Prostate gland (tissue), 2 donors: ENCODE measurements around the gene ZNF100. TPM values are rescaled to one million over a fixed set of nuclear protein-coding genes. Genes with fewer than 3 reads are reported as not detected.
"Not testable (repeated sequence)": the region's sequence is repeated elsewhere in the genome, so short reads cannot be mapped to it uniquely, and the experiment has no call there.

Experiments used
- DNase-seq: peaks from one replicate; pipeline ENCODE4 v3.0.0-alpha.2; 2019; ENCODE audit warnings: low spot score
- H3K27ac ChIP-seq, 2 donors: fragments of 200-600 bp; sonication (generic); 2 replicates each; pipeline ENCODE4 v1.5.1; 2017 to 2019
- H3K27me3 ChIP-seq: fragments of 200-600 bp; sonication (generic); replicated peaks from 2 replicates; pipeline ENCODE4 v1.5.1; 2019; ENCODE audit not compliant: insufficient read depth
- H3K36me3 ChIP-seq, 2 donors: fragments of 200-600 bp; sonication (generic); 1 replicate in 1 of 2; 2 replicates in 1 of 2; pipeline versions ENCODE4 v1.5.1 to v1.8.1; 2017 to 2019
- H3K4me1 ChIP-seq: fragments of 200-600 bp; sonication (generic); replicated peaks from 2 replicates; pipeline ENCODE4 v1.5.1; 2019
- H3K4me3 ChIP-seq, 2 donors: fragments of 200-600 bp; sonication (generic); 2 replicates each; pipeline ENCODE4 v1.5.1; 2017 to 2019
- H3K9me3 ChIP-seq: fragments of 200-600 bp; sonication (generic); 2 replicates; pipeline ENCODE4 v1.5.1; 2017
- CTCF ChIP-seq, 4 experiments: fragments of 200-600 bp in 2 of 4; fragments of 450-650 bp in 2 of 4; sonication (generic) in 2 of 4; IDR thresholded peaks; 1 replicate in 3 of 4; 2 replicates in 1 of 4; pipeline ENCODE4 v1.5.1; 2016 to 2019; ENCODE audit warnings: antibody characterized with exemption in 4 of 4, mild to moderate bottlenecking in 2 of 4, moderate library complexity in 2 of 4
- POLR2A ChIP-seq: fragments of 450-650 bp; IDR thresholded peaks from one replicate; pipeline ENCODE4 v1.6.1; 2016; ENCODE audit warnings: antibody characterized with exemption, mild to moderate bottlenecking
- POLR2AphosphoS5 ChIP-seq: sonication (generic); formaldehyde crosslinking; IDR thresholded peaks from one replicate; pipeline ENCODE4 v1.6.1; 2017; ENCODE audit warnings: antibody characterized with exemption
- WGBS: methylation state at CpG from one replicate; pipeline ENCODE4 v1.1.5; 2018; 5-methylcytosine and 5-hydroxymethylcytosine counted together
- intact Hi-C: fragments of 100-400 bp; cut with DNase I; formaldehyde crosslinking; loops from one replicate; pipeline ENCODE4 v1.14.2; 2022
- total RNA-seq, 2 donors: library from RNA; depleted of rRNA; stranded (reverse); fragments of >200 nt; gene quantifications; one replicate each; pipeline ENCODE4 v1.1.0, GENCODE V29; 2016

The ZNF100 gene
- total RNA-seq, 2 donors from 2014 or later: 6.4 to 7.7 TPM

- 95% methylated on average over 24 of the region's 24 CpGs for WGBS
- Histone ChIP-seq H3K27me3 (no peaks in the 10 kb centered on the region), H3K36me3 (no peaks in the 10 kb centered on the region), H3K4me1 (no peaks in the 10 kb centered on the region), H3K4me3 (no peak overlapping the region), H3K9me3 (no peaks in the 10 kb centered on the region), H3K27ac (no peak overlapping the region)
- TF ChIP-seq CTCF (IDR thresholded peaks at IDR 0.05) (no peak), POLR2AphosphoS5 (no peak), POLR2A (no peak)
- intact Hi-C loops: no loop called here
- DNase-seq: no peak
Measured at GRCh38 chr19:21709464-21709863, 57.9 kb downstream of the ZNF100 start.

- WGBS: 98% methylated on average over 27 of the region's 31 CpGs
- H3K27me3 ChIP-seq, H3K4me3 ChIP-seq, H3K4me1 ChIP-seq, DNase-seq, H3K36me3 ChIP-seq, intact Hi-C loops, H3K27ac ChIP-seq, H3K9me3 ChIP-seq: not testable (repeated sequence)
Measured at GRCh38 chr19:21707878-21708277, 59.5 kb downstream of the ZNF100 start.

- Histone ChIP-seq H3K4me3 (no peak overlapping the region), H3K4me1 (no peaks in the 10 kb centered on the region), H3K9me3 (no peaks in the 10 kb centered on the region), H3K27me3 (no peaks in the 10 kb centered on the region), H3K36me3 (no peaks in the 10 kb centered on the region), H3K27ac (no peak overlapping the region)
- TF ChIP-seq CTCF (IDR thresholded peaks at IDR 0.05): no peak
- no peak for TF ChIP-seq POLR2A
- TF ChIP-seq POLR2AphosphoS5: no peak
- WGBS: 94% methylated on average over 4 of the region's 4 CpGs
- DNase-seq: no peak
- intact Hi-C loops: no loop called here
Measured at GRCh38 chr19:21707065-21707464, 60.3 kb downstream of the ZNF100 start.

GRCh38 chr19:21705393-21705792, 62.0 kb downstream of the ZNF100 start:
- no peaks in the 10 kb centered on the region for H3K27me3 ChIP-seq
- H3K4me3 ChIP-seq: no peak overlapping the region
- no peaks in the 10 kb centered on the region for H3K36me3 ChIP-seq
- no peak overlapping the region for H3K27ac ChIP-seq
- TF ChIP-seq POLR2AphosphoS5 (no peak), POLR2A (no peak), CTCF (IDR thresholded peaks at IDR 0.05) (no peak)
- intact Hi-C loops: no loop called here
- H3K9me3 ChIP-seq: no peaks in the 10 kb centered on the region
- H3K4me1 ChIP-seq: no peaks in the 10 kb centered on the region
- 53% methylated on average over 1 of the region's 1 CpG for WGBS
- no peak for DNase-seq

GRCh38 chr19:21704320-21704719, 63.1 kb downstream of the ZNF100 start:
- Histone ChIP-seq H3K9me3 (no peaks in the 10 kb centered on the region), H3K27me3 (no peaks in the 10 kb centered on the region), H3K4me3 (no peak overlapping the region), H3K36me3 (no peaks in the 10 kb centered on the region), H3K27ac (no peak overlapping the region), H3K4me1 (no peaks in the 10 kb centered on the region)
- intact Hi-C loops: no loop called here
- WGBS: 48% methylated on average over 3 of the region's 3 CpGs
- no peak for TF ChIP-seq CTCF (IDR thresholded peaks at IDR 0.05)
- TF ChIP-seq POLR2A: no peak
- no peak for TF ChIP-seq POLR2AphosphoS5
- DNase-seq: no peak
